Nephron progenitor cell (in vitro differentiated cells): ENCODE results near the gene HENMT1.
"Not testable (repeated sequence)": the region's sequence is repeated elsewhere in the genome, so short reads cannot be mapped to it uniquely, and the experiment has no call there.

Source experiments
- DNase-seq: peaks from one replicate; pipeline ENCODE4 v3.0.0; 2021
- H3K27ac Mint-ChIP-seq: 2 replicates; pipeline ENCODE4 v1.8.0; 2021; ENCODE audit warnings: mild to moderate bottlenecking, moderate library complexity, mixed read lengths
- H3K27me3 Mint-ChIP-seq: 2 replicates; pipeline ENCODE4 v1.8.0; 2021; ENCODE audit warnings: mild to moderate bottlenecking, low read depth, mixed read lengths; ENCODE audit not compliant: poor library complexity
- H3K36me3 Mint-ChIP-seq: 2 replicates; pipeline ENCODE4 v1.8.0; 2021; ENCODE audit warnings: low read depth, mixed read lengths
- H3K4me1 Mint-ChIP-seq: 2 replicates; pipeline ENCODE4 v1.8.0; 2021; ENCODE audit warnings: mixed read lengths
- H3K4me3 Mint-ChIP-seq: 2 replicates; pipeline ENCODE4 v1.8.0; 2021; ENCODE audit warnings: mild to moderate bottlenecking, moderate library complexity, mixed read lengths
- H3K9me3 Mint-ChIP-seq: 2 replicates; pipeline ENCODE4 v1.8.0; 2021; ENCODE audit warnings: mild to moderate bottlenecking, moderate library complexity, mixed read lengths
- CTCF ChIP-seq: fragments of 200-600 bp; sonication (generic); IDR thresholded peaks from 2 replicates; pipeline ENCODE4 v1.5.0; 2021; ENCODE audit warnings: antibody characterized with exemption

HENMT1 gene

GRCh38 chr1:108691128-108691941 is 30.4 kb upstream of the HENMT1 start:
- H3K4me1 Mint-ChIP-seq = peaks cover 33% of the 10 kb centered on the region
- no peak for DNase-seq
- peaks cover 27% of the 10 kb centered on the region for H3K27me3 Mint-ChIP-seq
- peak overlapping the region; percentile 97 for H3K4me3 Mint-ChIP-seq
- peak overlapping the region; percentile 100 for H3K27ac Mint-ChIP-seq
- H3K36me3 Mint-ChIP-seq = peaks cover 7% of the 10 kb centered on the region
- H3K9me3 Mint-ChIP-seq = no peaks in the 10 kb centered on the region
- no peak for TF ChIP-seq CTCF

- TF ChIP-seq CTCF = no peak
- no peak overlapping the region for H3K4me3 Mint-ChIP-seq
- peaks cover 22% of the 10 kb centered on the region for H3K4me1 Mint-ChIP-seq
- H3K9me3 Mint-ChIP-seq = no peaks in the 10 kb centered on the region
- peaks cover 26% of the 10 kb centered on the region for H3K27me3 Mint-ChIP-seq
- DNase-seq = no peak
- no peaks in the 10 kb centered on the region for H3K36me3 Mint-ChIP-seq
- H3K27ac Mint-ChIP-seq = no peak overlapping the region
These were observed 25.9 kb upstream of the HENMT1 start for GRCh38 chr1:108686614-108687313.

GRCh38 chr1:108685529-108685928 is 24.6 kb upstream of the HENMT1 start:
- H3K27ac Mint-ChIP-seq = no peak overlapping the region
- peaks cover 26% of the 10 kb centered on the region for H3K27me3 Mint-ChIP-seq
- H3K9me3 Mint-ChIP-seq = no peaks in the 10 kb centered on the region
- no peaks in the 10 kb centered on the region for H3K36me3 Mint-ChIP-seq
- DNase-seq = no peak
- TF ChIP-seq CTCF = no peak
- no peak overlapping the region for H3K4me3 Mint-ChIP-seq
- peaks cover 13% of the 10 kb centered on the region for H3K4me1 Mint-ChIP-seq

- not testable (repeated sequence) for H3K4me1 Mint-ChIP-seq, DNase-seq, H3K9me3 Mint-ChIP-seq, H3K27ac Mint-ChIP-seq, H3K4me3 Mint-ChIP-seq, H3K27me3 Mint-ChIP-seq, H3K36me3 Mint-ChIP-seq
These were observed 20.8 kb upstream of the HENMT1 start for GRCh38 chr1:108681701-108682100.

- Mint-ChIP-seq H3K36me3 (no peaks in the 10 kb centered on the region), H3K27me3 (peaks cover 3% of the 10 kb centered on the region), H3K4me1 (peaks cover 8% of the 10 kb centered on the region), H3K27ac (no peak overlapping the region), H3K4me3 (no peak overlapping the region), H3K9me3 (peaks cover 11% of the 10 kb centered on the region)
- TF ChIP-seq CTCF = no peak
- DNase-seq = no peak
These were observed 18.8 kb upstream of the HENMT1 start for GRCh38 chr1:108679586-108680213.

GRCh38 chr1:108678706-108679105 is 17.8 kb upstream of the HENMT1 start:
- Mint-ChIP-seq H3K4me1 (peaks cover 8% of the 10 kb centered on the region), H3K9me3 (peaks cover 19% of the 10 kb centered on the region), H3K27ac (no peak overlapping the region), H3K27me3 (peaks cover 4% of the 10 kb centered on the region), H3K36me3 (no peaks in the 10 kb centered on the region), H3K4me3 (no peak overlapping the region)
- no peak for TF ChIP-seq CTCF
- DNase-seq = no peak
